HCEC 1CT (cell line): Measurements from ENCODE around the gene C3orf80.
"Not testable (repeated sequence)": the region's sequence is repeated elsewhere in the genome, so short reads cannot be mapped to it uniquely, and the experiment has no call there.

Experiments used
- DNase-seq: peaks from one replicate; pipeline ENCODE4 v3.0.0-alpha.2; 2017

Gene C3orf80

GRCh38 chr3:160225176-160226025 is at the start of gene C3orf80:
C3orf80 (plus strand) TSS chr3:160225422; CDS start chr3:160225636, 214 bp downstream.
- DNase-seq, result peak; percentile 11

GRCh38 chr3:160176923-160177322 is 48.3 kb upstream of the C3orf80 start:
- DNase-seq, result no peak

- not testable (repeated sequence) for DNase-seq
These were observed 46.6 kb upstream of the C3orf80 start for GRCh38 chr3:160178661-160179060.

GRCh38 chr3:160179403-160179802 is 45.8 kb upstream of the C3orf80 start:
- DNase-seq, result not testable (repeated sequence)

- DNase-seq, result no peak
These were observed 45.3 kb upstream of the C3orf80 start for GRCh38 chr3:160179906-160180305.

GRCh38 chr3:160180581-160181216 is 44.5 kb upstream of the C3orf80 start:
- peak; percentile 5 for DNase-seq

- no peak for DNase-seq
These were observed 41.7 kb upstream of the C3orf80 start for GRCh38 chr3:160183345-160184076.

GRCh38 chr3:160184655-160185054 is 40.6 kb upstream of the C3orf80 start:
- peak; percentile 24 for DNase-seq

- no peak for DNase-seq
These were observed 39.5 kb upstream of the C3orf80 start for GRCh38 chr3:160185751-160186150.

GRCh38 chr3:160187288-160187687 is 37.9 kb upstream of the C3orf80 start:
- DNase-seq, result no peak

- DNase-seq, result no peak
These were observed 32.8 kb upstream of the C3orf80 start for GRCh38 chr3:160192310-160193029.

- no peak for DNase-seq
These were observed 31.5 kb upstream of the C3orf80 start for GRCh38 chr3:160193644-160194192.

- no peak for DNase-seq
These were observed 30.8 kb upstream of the C3orf80 start for GRCh38 chr3:160194438-160194837.

GRCh38 chr3:160195106-160195505 is 30.1 kb upstream of the C3orf80 start:
- no peak for DNase-seq

GRCh38 chr3:160196511-160197104 is 28.6 kb upstream of the C3orf80 start:
- DNase-seq, result no peak

- no peak for DNase-seq
These were observed 26.1 kb upstream of the C3orf80 start for GRCh38 chr3:160199108-160199507.

- no peak for DNase-seq
These were observed 24.9 kb upstream of the C3orf80 start for GRCh38 chr3:160200353-160200752.

- not testable (repeated sequence) for DNase-seq
These were observed 20.7 kb upstream of the C3orf80 start for GRCh38 chr3:160204396-160205011.

- DNase-seq, result no peak
These were observed 19.6 kb upstream of the C3orf80 start for GRCh38 chr3:160205606-160206005.

- DNase-seq, result no peak
These were observed 14.9 kb upstream of the C3orf80 start for GRCh38 chr3:160210341-160210740.

- peak; percentile 70 for DNase-seq
These were observed 14.4 kb upstream of the C3orf80 start for GRCh38 chr3:160210799-160211221.

- DNase-seq, result peak; percentile 11
These were observed 12.0 kb upstream of the C3orf80 start for GRCh38 chr3:160213191-160213590.
